K562 (cell line): ENCODE measurements around the gene IFFO2. TPM values are rescaled to one million over a fixed set of nuclear protein-coding genes. Genes with fewer than 3 reads are reported as not detected.
A peak's percentile ranks its signal among the peaks of the same experiment; 100 is the strongest.

Experiments
- ATAC-seq: fragments of 200-7000 bp; cut with Tn5 transposase; 3 replicates; pipeline ENCODE4 v1.9.1; 2020; ENCODE audit warnings: moderate library complexity
- BruUV-seq: library from RNA; stranded (reverse); fragments of 400-500 nt; replicated peaks from 2 replicates; lab custom pipeline; 2021; lab: Mats Ljungman, UMichigan
- CTCF ChIA-PET: fragments of 300-600 bp; formaldehyde crosslinking; extraction: SDS; loops from one replicate; lab custom pipeline; 2021; ENCODE audit warnings: low intra/inter-chr PET ratio; lab: Yijun Ruan, JAX
- POLR2A ChIA-PET: fragments of 300-600, 350-650 bp; sonication (Branson Sonifier 250); formaldehyde crosslinking; extraction: SDS; loops from one replicate; lab custom pipeline; 2021; ENCODE audit warnings: antibody characterized with exemption, inconsistent platforms; lab: Yijun Ruan, JAX
- DNase-seq, 4 experiments: peaks; one replicate each; pipeline versions ENCODE4 v3.0.0 to v3.0.0-alpha.2; 2011 to 2018; ENCODE audit warnings: low spot score in 3 of 4, mixed read lengths in 3 of 4; ENCODE audit errors: extremely low read depth in 1 of 4
- FAIRE-seq: peaks from 2 replicates; lab custom pipeline; 2011; peaks lifted over from hg19 to GRCh38; lab: Jason Lieb, UNC
- H2AFZ ChIP-seq: 2 replicates; pipeline ENCODE4 v1.6.0; 2011; ENCODE audit warnings: low read depth, low read length, control low read depth, inconsistent platforms
- H3K27ac ChIP-seq: fragments of 200-600 bp; 3 replicates; pipeline ENCODE4 v1.8.0; 2011; ENCODE audit warnings: low read depth, mild to moderate bottlenecking, control low read depth, inconsistent platforms, low read length, moderate library complexity, mixed read lengths; ENCODE audit errors: extremely low read depth
- H3K27me3 ChIP-seq, 2 experiments: fragments of 300-600 bp in 1 of 2; 2 replicates in 1 of 2; 3 replicates in 1 of 2; pipeline versions ENCODE4 v1.6.0 to v1.8.0; 2011; ENCODE audit warnings: inconsistent platforms in 2 of 2, low read length in 2 of 2, mild to moderate bottlenecking in 1 of 2, mixed read lengths in 1 of 2, moderate library complexity in 1 of 2; ENCODE audit not compliant: control insufficient read depth in 2 of 2, insufficient read depth in 2 of 2
- H3K36me3 ChIP-seq: fragments of 300-600 bp; 3 replicates; pipeline ENCODE4 v1.8.0; 2011; ENCODE audit warnings: mild to moderate bottlenecking, low read length, inconsistent platforms; ENCODE audit not compliant: control insufficient read depth, insufficient read depth
- H3K4me1 ChIP-seq, 2 experiments: fragments of 200-600 bp in 1 of 2; replicated peaks in 1 of 2; 2 replicates in 1 of 2; 3 replicates in 1 of 2; pipeline versions ENCODE4 v1.5.1 to v1.8.0; 2011; ENCODE audit warnings: inconsistent platforms in 2 of 2, low read length in 2 of 2, mild to moderate bottlenecking in 1 of 2, mixed read lengths in 1 of 2, moderate library complexity in 1 of 2; ENCODE audit not compliant: control insufficient read depth in 2 of 2, insufficient read depth in 2 of 2
- H3K4me2 ChIP-seq: 2 replicates; pipeline ENCODE4 v1.6.1; 2011; ENCODE audit warnings: low read length, control low read depth, inconsistent platforms, mixed read lengths; ENCODE audit not compliant: insufficient read depth
- H3K4me3 ChIP-seq: fragments of 200-600 bp; sonication (generic), shearing (Covaris generic); 2 replicates; pipeline ENCODE4 v1.5.1; 2016; ENCODE audit warnings: control low read depth, inconsistent platforms
- H3K79me2 ChIP-seq: fragments of 200-600 bp; 3 replicates; pipeline ENCODE4 v1.8.0; 2011; ENCODE audit warnings: low read length, inconsistent platforms; ENCODE audit not compliant: control insufficient read depth, insufficient read depth
- H3K9ac ChIP-seq, 2 experiments: 2 replicates each; pipeline versions ENCODE4 v1.6.0 to v1.6.1; 2011; ENCODE audit warnings: low read depth in 2 of 2, low read length in 2 of 2, control low read depth in 1 of 2, inconsistent platforms in 1 of 2, mild to moderate bottlenecking in 1 of 2, mixed read lengths in 1 of 2; ENCODE audit not compliant: insufficient read depth in 1 of 2
- H3K9me1 ChIP-seq: one replicate; pipeline ENCODE4 v1.6.0; 2011; ENCODE audit warnings: inconsistent platforms, mild to moderate bottlenecking, low read length, moderate library complexity; ENCODE audit not compliant: control insufficient read depth, insufficient read depth
- H3K9me3 ChIP-seq: replicated peaks from 2 replicates; pipeline ENCODE4 v1.5.1; 2011; ENCODE audit warnings: low read depth, low read length, inconsistent platforms; ENCODE audit not compliant: control insufficient read depth, insufficient read depth
- H4K20me1 ChIP-seq: replicated peaks from 2 replicates; pipeline ENCODE4 v1.6.1; 2011; ENCODE audit warnings: low read length, inconsistent platforms, mixed read lengths; ENCODE audit not compliant: control insufficient read depth, insufficient read depth
- FOXA3 ChIP-seq, 2 experiments: fragments of 450-650 bp in 1 of 2; sonication (generic) in 1 of 2; formaldehyde crosslinking; IDR thresholded peaks in 1 of 2; conservative IDR thresholded peaks in 1 of 2; 2 replicates each; pipeline versions ENCODE4 v1.4.0 to v1.8.0; 2020 to 2022; ENCODE audit warnings: mild to moderate bottlenecking in 2 of 2, missing genetic modification reagents in 1 of 2
- KDM1A ChIP-seq, 2 experiments: fragments of 450-650 bp; IDR thresholded peaks; 2 replicates each; pipeline ENCODE4 v1.6.1; 2016; ENCODE audit warnings: mild to moderate bottlenecking in 2 of 2
- PHF21A ChIP-seq: fragments of 450-650 bp; IDR thresholded peaks from 2 replicates; pipeline ENCODE4 v1.6.1; 2017; ENCODE audit warnings: low read depth, borderline replicate concordance
- WGBS: fragments of 100-300 bp; shearing (Covaris generic); methylation state at CpG from one replicate; pipeline ENCODE4 v1.1.6; 2016; ENCODE audit warnings: low coverage, mixed read lengths; ENCODE audit not compliant: insufficient coverage; ENCODE audit errors: missing lambda C conversion rate; 5-methylcytosine and 5-hydroxymethylcytosine counted together
- in situ Hi-C: fragments of 300-500 bp; cut with MboI; formaldehyde crosslinking; loops from 4 replicates; pipeline ENCODE4 v1.15.0; 2018; ENCODE audit warnings: inconsistent platforms, mixed read lengths
- intact Hi-C: fragments of 100-400 bp; cut with micrococcal nuclease; formaldehyde crosslinking; loops from 2 replicates; pipeline ENCODE4 v1.14.2; 2022
- polyA plus RNA-seq, 8 experiments: library from polyadenylated mRNA; depleted of rRNA in 4 of 8; stranded (reverse) in 5 of 8; unstranded in 3 of 8; fragments of >200 nt; fragmentation: Nextera tagmentation in 2 of 8; fragmentation: Illumina TruSeq in 1 of 8; extraction: Ambion mirVana in 2 of 8; extraction: Trizol in 1 of 8; gene quantifications; 2 replicates each; pipeline versions ENCODE4 v1.2.1 to v1.2.3, GENCODE V29; 2011 to 2014; ENCODE audit warnings: inconsistent platforms in 1 of 8, missing spikeins in 1 of 8
- total RNA-seq, 7 experiments: library from RNA; depleted of rRNA in 6 of 7; stranded (reverse); fragments of >200 nt in 6 of 7; fragmentation: Illumina TruSeq in 2 of 7; extraction: Trizol in 2 of 7; gene quantifications; 2 replicates each; pipeline versions ENCODE4 v1.2.1 to v1.2.3, GENCODE V29; 2011 to 2021; ENCODE audit warnings: low replicate concordance in 1 of 7

Gene IFFO2
- total and polyA plus RNA-seq, 9 of the 15 experiments (the other 6 are each of a cell fraction or from before 2014, with no cell fraction given), result 0.15 to 1.0 (median 0.44) TPM; not detected in 2

GRCh38 chr1:18940303-18941020, 16.0 kb downstream of the IFFO2 start:
- no peak overlapping the region for H3K4me2 ChIP-seq
- 3% methylated on average over 13 of the region's 13 CpGs for WGBS
- no peak for FAIRE-seq
- DNase-seq, result no peak
- no peaks in the 10 kb centered on the region for H3K36me3 ChIP-seq
- no peak overlapping the region for H3K27ac ChIP-seq
- no peak for TF ChIP-seq PHF21A
- TF ChIP-seq FOXA3 (CRISPR knock-in tag; conservative IDR thresholded peaks at IDR 0.05 in 1 of 2, IDR thresholded peaks at IDR 0.05 in 1 of 2), result no peak
- TF ChIP-seq KDM1A (IDR thresholded peaks at IDR 0.05), result peak in 1 of 2 experiments; percentile 27; a peak in 1 of 4 replicates
- TF ChIP-seq, all 486 proteins: peak for 1
- BruUV-seq, result no TSS peak
- Histone ChIP-seq H3K9ac (no peak overlapping the region), H4K20me1 (no peaks in the 10 kb centered on the region; the same call in 1 of the 2 replicates), H2AFZ (no peak overlapping the region), H3K79me2 (no peaks in the 10 kb centered on the region), H3K4me3 (no peak overlapping the region), H3K27me3 (peaks cover 20 to 71% of the 10 kb centered on the region in 2 experiments; a peak in 4 of 5 replicates), H3K9me3 (no peaks in the 10 kb centered on the region), H3K4me1 (peaks cover 0 to 16% of the 10 kb centered on the region in 2 experiments; a peak in 2 of 5 replicates), H3K9me1 (no peaks in the 10 kb centered on the region)
- ATAC-seq, result no peak
- CTCF ChIA-PET, result no interaction called here
- in situ Hi-C loops, result no loop called here
- POLR2A ChIA-PET, result interaction anchor here (1.2 to 1.9 kb wide), 2 partner anchors 10 to 17 kb away, joined by 3 to 4 read pairs; no protein-coding TSS in a partner anchor
- intact Hi-C loops, result no loop called here
